A549 (cell line): ENCODE data around the gene ERCC8.

Experiments used
- JUN ChIP-seq, 2 experiments: fragments of >200 bp; sonication (Bioruptor Twin); formaldehyde crosslinking; IDR thresholded peaks; 2 replicates in 1 of 2; 3 replicates in 1 of 2; pipeline ENCODE4 v1.6.1; 2016 to 2017
- MAFK ChIP-seq: fragments of 450-650 bp; IDR thresholded peaks from 2 replicates; pipeline ENCODE4 v1.6.1; 2014; ENCODE audit not compliant: partially characterized antibody
- NR3C1 ChIP-seq: fragments of >200 bp; sonication (Bioruptor Twin); formaldehyde crosslinking; IDR thresholded peaks from 3 replicates; pipeline ENCODE4 v1.6.1; 2017
- POLR2A ChIP-seq: IDR thresholded peaks from 2 replicates; pipeline ENCODE4 v1.6.1; 2012; ENCODE audit warnings: mild to moderate bottlenecking, low read length
- TF ChIP-seq, protein P1 (sequence below): fragments of >200 bp; sonication (Bioruptor Twin); formaldehyde crosslinking; IDR thresholded peaks from 3 replicates; pipeline ENCODE4 v1.5.1; 2016

DNA sequence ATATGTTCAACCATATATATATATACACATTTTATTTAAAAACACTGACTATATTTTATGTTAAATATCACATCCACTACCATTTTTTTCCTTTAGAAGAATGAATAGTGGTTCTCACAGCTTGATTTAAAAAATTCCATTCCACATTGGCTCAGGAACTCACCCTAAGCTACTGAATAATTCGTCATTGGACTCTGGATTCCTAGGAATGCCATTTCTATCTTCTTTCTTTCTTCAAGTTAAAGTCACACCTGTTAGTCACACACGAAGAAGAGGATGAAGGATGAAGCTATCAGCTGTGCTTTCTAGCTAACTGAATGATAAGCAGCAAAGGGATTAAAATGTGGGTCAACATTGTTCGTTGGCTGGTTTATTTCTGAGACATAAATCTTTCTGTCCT is 108.7 kb downstream of the ERCC8 start:
- TF ChIP-seq, protein P1, sequence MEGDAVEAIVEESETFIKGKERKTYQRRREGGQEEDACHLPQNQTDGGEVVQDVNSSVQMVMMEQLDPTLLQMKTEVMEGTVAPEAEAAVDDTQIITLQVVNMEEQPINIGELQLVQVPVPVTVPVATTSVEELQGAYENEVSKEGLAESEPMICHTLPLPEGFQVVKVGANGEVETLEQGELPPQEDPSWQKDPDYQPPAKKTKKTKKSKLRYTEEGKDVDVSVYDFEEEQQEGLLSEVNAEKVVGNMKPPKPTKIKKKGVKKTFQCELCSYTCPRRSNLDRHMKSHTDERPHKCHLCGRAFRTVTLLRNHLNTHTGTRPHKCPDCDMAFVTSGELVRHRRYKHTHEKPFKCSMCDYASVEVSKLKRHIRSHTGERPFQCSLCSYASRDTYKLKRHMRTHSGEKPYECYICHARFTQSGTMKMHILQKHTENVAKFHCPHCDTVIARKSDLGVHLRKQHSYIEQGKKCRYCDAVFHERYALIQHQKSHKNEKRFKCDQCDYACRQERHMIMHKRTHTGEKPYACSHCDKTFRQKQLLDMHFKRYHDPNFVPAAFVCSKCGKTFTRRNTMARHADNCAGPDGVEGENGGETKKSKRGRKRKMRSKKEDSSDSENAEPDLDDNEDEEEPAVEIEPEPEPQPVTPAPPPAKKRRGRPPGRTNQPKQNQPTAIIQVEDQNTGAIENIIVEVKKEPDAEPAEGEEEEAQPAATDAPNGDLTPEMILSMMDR = no peak
- TF ChIP-seq NR3C1 = no peak
- TF ChIP-seq POLR2A = no peak
- TF ChIP-seq JUN (IDR thresholded peaks at IDR 0.05) = no peak
- TF ChIP-seq MAFK = no peak
